ENCODE data around the gene DHRSX.

DHRSX gene

DNA sequence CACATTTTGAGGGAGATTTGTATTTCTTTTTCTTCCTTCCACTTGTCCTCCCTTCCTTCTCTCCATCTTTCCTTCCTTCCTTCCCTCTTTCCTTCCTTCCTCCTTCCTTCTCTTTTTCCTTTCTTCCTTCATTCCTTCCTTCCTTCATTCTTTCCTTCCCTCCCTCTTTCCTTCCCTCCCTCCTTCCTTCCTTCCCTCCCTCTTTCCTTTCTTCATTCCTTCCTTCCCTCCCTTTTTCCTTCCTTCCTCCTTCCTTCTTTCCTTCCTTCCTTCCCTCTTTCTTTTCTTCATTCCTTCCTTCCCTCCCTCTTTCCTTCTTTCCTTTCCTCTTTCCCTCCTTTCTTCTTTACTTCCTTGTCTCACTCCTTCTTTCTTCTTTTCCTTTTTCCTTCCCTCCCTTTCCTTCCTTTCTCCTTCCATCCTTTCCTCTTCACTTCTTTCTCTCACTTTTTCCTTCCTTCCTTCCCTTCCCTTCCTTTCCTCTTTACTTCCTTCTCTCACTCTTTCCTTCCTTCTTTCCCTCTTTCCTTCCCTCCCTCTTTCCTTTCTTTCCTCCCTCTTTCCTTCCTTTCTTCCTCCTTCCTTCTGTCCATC is 74.4 kb downstream of the DHRSX start:
- Histone ChIP-seq H3K4me3 (IDR thresholded peaks at IDR 0.05; ENCODE audit: insufficient read depth, low read depth, low read length) (no peak overlapping the region), H3K9ac (no peak overlapping the region), H3K36me3 (ENCODE audit: insufficient read depth) (no peaks in the 10 kb centered on the region), H3K27ac (no peak overlapping the region), H3K27me3 (ENCODE audit: insufficient read depth, low read depth) (no peaks in the 10 kb centered on the region), H2AFZ (ENCODE audit: low read depth) (no peak overlapping the region), H4K20me1 (ENCODE audit: insufficient read depth) (no peaks in the 10 kb centered on the region), H3K4me1 (ENCODE audit: low read depth, poor library complexity, severe bottlenecking) (no peaks in the 10 kb centered on the region), H3K4me2 (no peak overlapping the region), H3K79me2 (ENCODE audit: insufficient read depth, low read depth) (no peaks in the 10 kb centered on the region)
- TF ChIP-seq, protein P1, sequence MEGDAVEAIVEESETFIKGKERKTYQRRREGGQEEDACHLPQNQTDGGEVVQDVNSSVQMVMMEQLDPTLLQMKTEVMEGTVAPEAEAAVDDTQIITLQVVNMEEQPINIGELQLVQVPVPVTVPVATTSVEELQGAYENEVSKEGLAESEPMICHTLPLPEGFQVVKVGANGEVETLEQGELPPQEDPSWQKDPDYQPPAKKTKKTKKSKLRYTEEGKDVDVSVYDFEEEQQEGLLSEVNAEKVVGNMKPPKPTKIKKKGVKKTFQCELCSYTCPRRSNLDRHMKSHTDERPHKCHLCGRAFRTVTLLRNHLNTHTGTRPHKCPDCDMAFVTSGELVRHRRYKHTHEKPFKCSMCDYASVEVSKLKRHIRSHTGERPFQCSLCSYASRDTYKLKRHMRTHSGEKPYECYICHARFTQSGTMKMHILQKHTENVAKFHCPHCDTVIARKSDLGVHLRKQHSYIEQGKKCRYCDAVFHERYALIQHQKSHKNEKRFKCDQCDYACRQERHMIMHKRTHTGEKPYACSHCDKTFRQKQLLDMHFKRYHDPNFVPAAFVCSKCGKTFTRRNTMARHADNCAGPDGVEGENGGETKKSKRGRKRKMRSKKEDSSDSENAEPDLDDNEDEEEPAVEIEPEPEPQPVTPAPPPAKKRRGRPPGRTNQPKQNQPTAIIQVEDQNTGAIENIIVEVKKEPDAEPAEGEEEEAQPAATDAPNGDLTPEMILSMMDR (conservative IDR thresholded peaks at IDR 0.05; ENCODE audit: low read depth, low read length): no peak

DNA sequence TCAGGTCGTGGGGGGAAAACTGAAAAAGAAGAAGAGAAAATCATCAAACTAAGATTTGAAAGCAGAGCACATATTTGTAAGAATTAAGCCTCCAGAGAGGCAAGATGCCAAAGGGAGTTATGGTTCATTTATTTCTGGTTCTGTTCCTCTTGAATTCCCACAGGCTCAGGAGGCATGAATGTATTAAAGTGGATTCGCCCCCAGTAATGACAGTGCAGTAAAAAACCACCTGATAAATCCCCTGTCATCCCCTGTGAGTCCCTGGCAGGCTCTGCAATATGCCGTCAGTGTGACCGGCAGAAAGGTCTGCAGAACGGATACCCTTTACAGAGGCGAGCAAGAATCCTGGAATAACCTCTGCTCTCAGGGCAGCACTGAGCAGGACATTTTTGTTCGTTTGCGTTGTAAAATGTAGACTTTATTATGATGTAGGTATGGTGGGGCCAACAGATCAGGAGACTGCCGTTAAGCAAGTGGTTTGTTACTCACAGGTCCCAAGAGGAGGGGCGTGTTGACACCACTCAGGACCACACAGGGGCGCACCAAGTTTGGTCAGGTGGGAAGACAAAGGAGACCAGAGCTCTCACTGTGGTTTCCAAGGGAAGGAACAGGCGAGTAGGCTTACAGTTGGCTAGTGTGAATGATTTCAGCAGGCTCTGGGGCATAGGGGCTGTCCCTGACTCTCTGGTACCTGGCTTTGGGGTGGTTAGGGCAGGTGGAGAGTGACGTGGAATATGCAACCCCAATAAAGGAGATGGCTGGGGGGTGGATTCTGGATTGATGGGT is 75.3 kb downstream of the DHRSX start:
- Histone ChIP-seq H3K36me3 (ENCODE audit: insufficient read depth) (no peaks in the 10 kb centered on the region), H3K4me3 (IDR thresholded peaks at IDR 0.05; ENCODE audit: insufficient read depth, low read depth, low read length) (no peak overlapping the region), H4K20me1 (ENCODE audit: insufficient read depth) (no peaks in the 10 kb centered on the region), H3K79me2 (ENCODE audit: insufficient read depth, low read depth) (no peaks in the 10 kb centered on the region), H3K4me2 (no peak overlapping the region), H2AFZ (ENCODE audit: low read depth) (no peak overlapping the region), H3K27me3 (ENCODE audit: insufficient read depth, low read depth) (no peaks in the 10 kb centered on the region), H3K4me1 (ENCODE audit: low read depth, poor library complexity, severe bottlenecking) (no peaks in the 10 kb centered on the region), H3K9ac (no peak overlapping the region), H3K27ac (no peak overlapping the region)
- TF ChIP-seq, protein P1 (conservative IDR thresholded peaks at IDR 0.05; ENCODE audit: low read depth, low read length): no peak

DNA sequence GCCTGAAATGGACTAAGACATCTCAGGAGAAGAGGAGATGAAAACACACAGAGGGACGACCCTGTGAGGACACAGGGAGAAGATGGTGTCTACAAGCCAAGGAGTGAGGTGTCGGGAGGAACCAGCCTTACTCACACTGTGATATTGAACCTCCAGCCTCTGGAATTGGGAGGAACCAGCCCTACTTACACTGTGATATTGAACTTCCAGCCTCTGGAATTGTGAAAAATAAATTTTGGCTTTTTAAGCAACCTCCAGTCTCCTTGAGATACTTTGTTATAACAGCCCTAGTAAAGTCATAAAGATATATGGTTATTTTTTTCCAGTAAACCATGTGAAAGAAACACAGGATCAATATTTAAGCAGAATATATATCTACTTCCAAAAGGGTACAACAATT is 76.5 kb downstream of the DHRSX start:
- TF ChIP-seq, protein P1 (conservative IDR thresholded peaks at IDR 0.05; ENCODE audit: low read depth, low read length): no peak
- H3K27ac ChIP-seq: no peak overlapping the region
- H3K4me2 ChIP-seq: no peak overlapping the region
- H2AFZ ChIP-seq (ENCODE audit: low read depth): no peak overlapping the region
- H3K79me2 ChIP-seq (ENCODE audit: insufficient read depth, low read depth): no peaks in the 10 kb centered on the region
- H4K20me1 ChIP-seq (ENCODE audit: insufficient read depth): no peaks in the 10 kb centered on the region
- no peaks in the 10 kb centered on the region for H3K27me3 ChIP-seq (ENCODE audit: insufficient read depth, low read depth)
- H3K4me1 ChIP-seq (ENCODE audit: low read depth, poor library complexity, severe bottlenecking): no peaks in the 10 kb centered on the region
- H3K9ac ChIP-seq: no peak overlapping the region
- no peak overlapping the region for H3K4me3 ChIP-seq (IDR thresholded peaks at IDR 0.05; ENCODE audit: insufficient read depth, low read depth, low read length)
- H3K36me3 ChIP-seq (ENCODE audit: insufficient read depth): no peaks in the 10 kb centered on the region

DNA sequence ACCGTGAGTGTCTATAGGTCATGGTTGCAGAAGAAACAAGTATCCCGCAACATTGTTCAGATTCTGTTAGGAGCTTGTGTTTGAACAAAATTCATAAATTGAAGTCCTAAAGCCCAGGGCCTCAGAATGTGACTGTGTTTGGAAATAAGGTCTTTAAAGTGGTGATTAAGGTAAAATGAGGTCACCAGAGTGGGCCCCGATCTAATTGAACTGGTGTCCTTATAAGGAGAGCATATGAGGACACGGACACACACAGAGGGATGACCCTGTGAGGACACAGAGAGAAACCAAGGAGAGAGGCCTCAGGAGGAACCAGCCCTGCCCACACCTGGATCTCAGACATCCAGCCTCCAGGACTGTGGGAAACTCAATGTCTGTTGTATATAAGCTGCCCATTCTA is 76.9 kb downstream of the DHRSX start:
- no peaks in the 10 kb centered on the region for H3K79me2 ChIP-seq (ENCODE audit: insufficient read depth, low read depth)
- no peaks in the 10 kb centered on the region for H3K36me3 ChIP-seq (ENCODE audit: insufficient read depth)
- no peak overlapping the region for H3K4me3 ChIP-seq (IDR thresholded peaks at IDR 0.05; ENCODE audit: insufficient read depth, low read depth, low read length)
- no peaks in the 10 kb centered on the region for H3K27me3 ChIP-seq (ENCODE audit: insufficient read depth, low read depth)
- H2AFZ ChIP-seq (ENCODE audit: low read depth): no peak overlapping the region
- TF ChIP-seq, protein P1 (conservative IDR thresholded peaks at IDR 0.05; ENCODE audit: low read depth, low read length): no peak
- no peak overlapping the region for H3K27ac ChIP-seq
- no peak overlapping the region for H3K4me2 ChIP-seq
- no peaks in the 10 kb centered on the region for H3K4me1 ChIP-seq (ENCODE audit: low read depth, poor library complexity, severe bottlenecking)
- no peak overlapping the region for H3K9ac ChIP-seq
- no peaks in the 10 kb centered on the region for H4K20me1 ChIP-seq (ENCODE audit: insufficient read depth)
